ENCODE results near the gene PEA15. TPM values are rescaled to one million over a fixed set of nuclear protein-coding genes. Genes with fewer than 3 reads are reported as not detected.
A peak's percentile ranks its signal among the peaks of the same experiment; 100 is the strongest.

Gene PEA15
- total RNA-seq, 4 donors from 2014 or later, result 25.8 to 92.5 (median 27.3) TPM

DNA sequence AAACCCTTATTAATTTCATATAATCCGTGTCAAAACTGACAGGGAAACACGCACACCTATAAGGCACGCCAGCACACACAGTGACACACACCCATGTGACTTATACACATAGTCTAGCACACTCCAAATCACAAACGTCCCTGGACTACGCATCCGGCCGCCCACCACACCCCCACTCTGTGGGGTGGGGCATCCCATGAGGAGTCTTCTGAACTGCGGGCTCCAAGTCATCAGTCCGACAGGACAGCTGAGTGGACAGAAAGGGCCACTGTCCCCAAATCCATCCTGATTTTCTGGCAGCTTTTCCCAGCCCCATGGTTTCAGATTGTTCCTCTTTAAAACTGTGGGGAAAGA, 829 bp downstream of the PEA15 start:
- intact Hi-C loops (cut with DNase I; ENCODE audit: low total_unique reads) (no loop called here), in situ Hi-C loops (cut with MboI; ENCODE audit: low pct_ligation_motif_present in 1 of 4, low pct_unique_long_range_greater_than_20kb in 1 of 4, low sequenced_read_pairs in 3 of 4) (no loop called here)
- Histone ChIP-seq H3K27me3 (no peaks in the 10 kb centered on the region), H3K27ac (peak overlapping the region; percentile 85 to 97 (median 90)), H3K4me3 (peak overlapping the region; percentile 50 to 99 (median 88)), H3K4me1 (peaks cover 17 to 57% (median 40%) of the 10 kb centered on the region in 4 donors), H3K36me3 (no peaks in the 10 kb centered on the region), H3K9me3 (no peaks in the 10 kb centered on the region)
- 1% methylated on average over 9 of the region's 9 CpGs; no CpG with 5 or more reads in 1 of the 2 donors for WGBS, 2 donors (ENCODE audit: low coverage in 1 of 2)
- TF ChIP-seq POLR2AphosphoS5 (IDR thresholded peaks at IDR 0.05) (no peak), EP300 (IDR thresholded peaks at IDR 0.05; ENCODE audit: low read depth) (no peak), POLR2A (IDR thresholded peaks at IDR 0.05) (no peak)
- TF ChIP-seq, protein P1, sequence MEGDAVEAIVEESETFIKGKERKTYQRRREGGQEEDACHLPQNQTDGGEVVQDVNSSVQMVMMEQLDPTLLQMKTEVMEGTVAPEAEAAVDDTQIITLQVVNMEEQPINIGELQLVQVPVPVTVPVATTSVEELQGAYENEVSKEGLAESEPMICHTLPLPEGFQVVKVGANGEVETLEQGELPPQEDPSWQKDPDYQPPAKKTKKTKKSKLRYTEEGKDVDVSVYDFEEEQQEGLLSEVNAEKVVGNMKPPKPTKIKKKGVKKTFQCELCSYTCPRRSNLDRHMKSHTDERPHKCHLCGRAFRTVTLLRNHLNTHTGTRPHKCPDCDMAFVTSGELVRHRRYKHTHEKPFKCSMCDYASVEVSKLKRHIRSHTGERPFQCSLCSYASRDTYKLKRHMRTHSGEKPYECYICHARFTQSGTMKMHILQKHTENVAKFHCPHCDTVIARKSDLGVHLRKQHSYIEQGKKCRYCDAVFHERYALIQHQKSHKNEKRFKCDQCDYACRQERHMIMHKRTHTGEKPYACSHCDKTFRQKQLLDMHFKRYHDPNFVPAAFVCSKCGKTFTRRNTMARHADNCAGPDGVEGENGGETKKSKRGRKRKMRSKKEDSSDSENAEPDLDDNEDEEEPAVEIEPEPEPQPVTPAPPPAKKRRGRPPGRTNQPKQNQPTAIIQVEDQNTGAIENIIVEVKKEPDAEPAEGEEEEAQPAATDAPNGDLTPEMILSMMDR (IDR thresholded peaks at IDR 0.05), result no peak
- peak; percentile 47 for DNase-seq

DNA sequence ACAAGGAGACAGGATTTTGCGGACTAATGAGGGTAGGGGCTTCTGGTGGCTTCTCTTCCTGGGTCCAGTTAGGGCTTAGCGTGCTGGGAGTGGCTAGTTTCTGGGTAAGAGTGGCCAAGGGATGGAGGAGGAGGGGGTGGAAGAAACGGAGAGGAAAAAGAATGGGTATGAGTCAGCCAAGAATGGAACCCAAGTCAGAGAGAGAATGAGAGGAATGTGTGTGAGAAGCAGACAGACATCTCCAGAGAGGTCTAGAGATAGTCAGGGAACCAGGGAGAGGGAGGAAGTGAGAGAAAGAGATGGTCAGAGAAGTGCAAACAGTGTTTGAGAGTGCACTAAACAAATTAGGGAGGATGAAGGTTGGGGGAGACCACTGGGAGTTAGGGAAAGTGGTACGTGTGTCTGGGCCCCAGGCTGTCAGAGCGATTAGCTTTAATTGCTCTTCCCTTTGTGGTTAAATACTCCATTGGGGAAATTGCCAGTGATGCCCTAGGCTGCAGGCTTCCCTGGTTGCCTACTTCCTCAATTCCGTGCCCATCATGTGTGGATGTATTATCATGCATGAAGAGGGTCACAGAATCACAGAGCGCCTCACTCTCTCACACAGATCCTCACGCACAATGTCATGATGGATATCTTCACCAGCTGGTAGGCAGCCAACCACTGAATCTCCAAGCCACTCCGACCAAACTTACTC, 1.4 kb downstream of the PEA15 start:
- Histone ChIP-seq H3K4me1 (peaks cover 17 to 57% (median 40%) of the 10 kb centered on the region in 4 donors), H3K27me3 (no peaks in the 10 kb centered on the region), H3K36me3 (no peaks in the 10 kb centered on the region), H3K27ac (peak overlapping the region; percentile 85 to 97 (median 90)), H3K9me3 (no peaks in the 10 kb centered on the region), H3K4me3 (peak overlapping the region in 3 of 4 donors; percentile 83 to 99 (median 94))
- WGBS, 2 donors (ENCODE audit: low coverage in 1 of 2), result 58 to 67% methylated on average over 1 to 9 of the region's 9 CpGs
- intact Hi-C loops (cut with DNase I; ENCODE audit: low total_unique reads), result no loop called here
- no peak for DNase-seq
- TF ChIP-seq POLR2A (IDR thresholded peaks at IDR 0.05) (no peak), POLR2AphosphoS5 (IDR thresholded peaks at IDR 0.05) (no peak)
- TF ChIP-seq, protein P1 (IDR thresholded peaks at IDR 0.05), result no peak
- in situ Hi-C loops (cut with MboI; ENCODE audit: low pct_ligation_motif_present in 1 of 4, low pct_unique_long_range_greater_than_20kb in 1 of 4, low sequenced_read_pairs in 3 of 4), result no loop called here

DNA sequence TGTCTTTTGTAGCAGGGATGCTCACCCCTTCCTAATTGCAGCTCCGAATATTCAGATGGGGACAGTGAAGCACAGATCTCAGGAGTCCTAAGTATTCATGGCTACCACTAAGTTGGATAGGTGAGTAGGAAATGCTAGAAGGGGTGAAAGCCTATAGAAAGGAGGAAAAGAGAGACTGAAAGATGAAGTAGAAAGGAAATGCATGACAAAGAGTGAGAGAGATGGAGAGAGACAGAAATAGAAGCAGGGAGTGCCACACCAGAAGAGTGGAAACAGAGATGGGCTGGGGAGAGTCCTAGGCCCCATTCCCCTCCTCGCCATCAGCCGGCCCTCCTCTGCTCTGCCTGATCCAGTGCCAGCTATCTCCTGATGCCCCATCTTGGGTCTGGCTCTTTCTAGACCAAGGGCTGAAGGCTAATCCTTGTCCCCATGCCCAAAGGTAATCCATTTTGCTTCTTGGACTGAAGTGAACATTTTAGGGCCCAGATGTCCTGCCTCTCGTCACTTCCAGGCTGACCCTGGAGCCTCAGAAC, 2.0 kb downstream of the PEA15 start:
- H3K9me3 ChIP-seq, result no peaks in the 10 kb centered on the region
- peaks cover 17 to 57% (median 40%) of the 10 kb centered on the region in 4 donors for H3K4me1 ChIP-seq
- no peaks in the 10 kb centered on the region for H3K27me3 ChIP-seq
- no peaks in the 10 kb centered on the region for H3K36me3 ChIP-seq
- WGBS, 2 donors (ENCODE audit: low coverage in 1 of 2), result 81 to 96% methylated on average over 4 of the region's 4 CpGs
- no peak for DNase-seq
- no peak overlapping the region for H3K4me3 ChIP-seq
- TF ChIP-seq EP300 (IDR thresholded peaks at IDR 0.05; ENCODE audit: low read depth) (no peak), POLR2AphosphoS5 (IDR thresholded peaks at IDR 0.05) (no peak), POLR2A (IDR thresholded peaks at IDR 0.05) (no peak)
- TF ChIP-seq, protein P1 (IDR thresholded peaks at IDR 0.05), result no peak
- intact Hi-C loops (cut with DNase I; ENCODE audit: low total_unique reads), result no loop called here
- in situ Hi-C loops (cut with MboI; ENCODE audit: low pct_ligation_motif_present in 1 of 4, low pct_unique_long_range_greater_than_20kb in 1 of 4, low sequenced_read_pairs in 3 of 4), result no loop called here
- H3K27ac ChIP-seq, result peak overlapping the region; percentile 33 to 97 (median 88)

DNA sequence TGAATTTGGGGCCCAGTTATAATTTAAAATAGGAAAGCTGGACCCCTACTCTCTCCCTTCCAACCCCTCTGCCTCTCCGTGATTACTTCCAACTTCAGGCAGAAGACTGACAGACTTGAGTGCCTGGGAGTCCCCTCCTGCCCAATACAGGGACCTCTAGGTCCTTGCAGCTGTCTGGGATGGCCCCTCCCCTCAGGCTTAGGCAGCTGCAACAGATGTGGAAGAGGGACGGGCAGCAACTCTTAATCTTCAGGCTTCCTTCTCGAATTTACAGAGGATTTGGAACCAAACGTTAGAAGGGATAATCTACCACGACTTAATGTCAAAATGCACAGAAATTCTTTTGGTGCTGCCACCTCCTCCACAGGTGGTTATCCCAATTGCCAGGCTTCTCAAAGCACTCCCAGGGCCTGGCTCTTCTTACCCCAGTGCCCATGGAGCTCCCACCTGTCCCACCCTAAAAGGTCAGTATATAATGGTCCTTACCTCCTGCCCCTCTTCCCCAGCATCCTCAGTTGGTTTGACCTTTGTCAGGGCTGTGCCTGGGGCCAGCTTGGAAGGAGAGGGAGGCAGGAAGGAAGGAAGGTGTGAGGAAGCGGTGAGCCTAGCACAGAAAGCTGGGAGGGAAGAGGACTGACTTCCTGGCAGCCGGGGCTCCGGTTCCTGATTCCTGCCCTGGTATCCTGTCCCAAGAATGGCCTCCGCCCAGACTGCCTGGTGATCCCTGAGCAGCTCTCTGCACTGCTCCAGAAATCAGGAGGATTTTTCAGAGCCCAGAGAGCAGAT, 2.8 kb downstream of the PEA15 start:
- peaks cover 17 to 57% (median 40%) of the 10 kb centered on the region in 4 donors for H3K4me1 ChIP-seq
- no peaks in the 10 kb centered on the region for H3K9me3 ChIP-seq
- peak overlapping the region in 3 of 4 donors; percentile 18 to 33 (median 28) for H3K27ac ChIP-seq
- no peak for DNase-seq
- intact Hi-C loops (cut with DNase I; ENCODE audit: low total_unique reads), result no loop called here
- TF ChIP-seq, protein P1 (IDR thresholded peaks at IDR 0.05), result no peak
- TF ChIP-seq EP300 (IDR thresholded peaks at IDR 0.05; ENCODE audit: low read depth) (no peak), POLR2A (IDR thresholded peaks at IDR 0.05) (no peak), POLR2AphosphoS5 (IDR thresholded peaks at IDR 0.05) (no peak)
- no peaks in the 10 kb centered on the region for H3K27me3 ChIP-seq
- in situ Hi-C loops (cut with MboI; ENCODE audit: low pct_ligation_motif_present in 1 of 4, low pct_unique_long_range_greater_than_20kb in 1 of 4, low sequenced_read_pairs in 3 of 4), result no loop called here
- no peak overlapping the region for H3K4me3 ChIP-seq
- 65 to 72% methylated on average over 5 to 9 of the region's 9 CpGs for WGBS, 2 donors (ENCODE audit: low coverage in 1 of 2)
- H3K36me3 ChIP-seq, result peaks cover 0 to 2% (median 0%) of the 10 kb centered on the region in 4 donors
